HG02981 (cell line): ENCODE results near the gene APC.

ENCODE experiments used
- ATAC-seq: cut with Tn5 transposase; IDR thresholded peaks from one replicate; pipeline ENCODE4 v1.9.1; 2021; ENCODE audit warnings: mild to moderate bottlenecking, moderate library complexity; ENCODE audit not compliant: unreplicated experiment

The APC gene

DNA sequence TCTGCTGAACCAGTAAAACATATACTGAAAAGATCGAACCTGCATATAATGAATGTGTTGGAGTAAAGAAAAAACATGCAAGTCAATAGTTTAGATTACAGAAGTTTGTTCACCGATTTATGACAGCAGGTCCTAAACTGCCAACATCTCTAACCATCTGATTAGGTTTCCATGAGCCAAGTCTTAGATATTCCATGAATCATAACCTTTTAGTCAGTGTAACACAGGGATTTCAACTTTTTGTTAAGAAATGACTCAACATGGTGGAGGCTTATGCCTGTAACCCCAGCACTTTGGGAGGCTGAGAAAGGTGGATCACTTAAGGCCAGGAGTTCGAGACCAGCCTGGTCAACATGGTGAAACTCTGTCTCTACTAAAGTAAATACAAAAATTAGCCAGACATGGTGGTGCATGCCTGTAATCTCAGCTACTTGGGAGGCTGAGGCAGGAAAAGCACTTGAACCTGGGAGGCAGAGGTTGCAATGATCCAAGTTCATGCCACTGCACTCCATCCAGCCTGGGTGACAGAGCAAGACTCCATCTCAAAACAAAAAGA is 38.7 kb downstream of the APC start:
- no peak for ATAC-seq

DNA sequence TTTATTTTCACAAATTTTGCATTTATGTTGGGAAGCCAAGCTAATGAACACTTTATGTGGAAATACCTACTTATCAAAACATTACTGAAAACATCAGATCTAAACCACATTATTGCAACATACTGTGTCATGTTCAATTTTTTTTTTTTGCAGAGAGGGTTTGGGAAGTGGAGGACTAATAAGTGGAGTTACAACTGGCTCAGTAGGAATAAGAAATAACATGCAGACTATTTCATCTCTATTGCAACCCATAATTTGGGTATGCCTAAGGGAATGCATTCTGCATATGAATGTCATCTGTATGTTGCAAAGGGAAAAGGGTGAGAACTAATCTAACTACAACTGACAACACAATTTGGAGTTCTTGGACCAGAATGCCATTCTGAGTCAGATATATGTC is 41.8 kb downstream of the APC start:
- ATAC-seq: no peak

DNA sequence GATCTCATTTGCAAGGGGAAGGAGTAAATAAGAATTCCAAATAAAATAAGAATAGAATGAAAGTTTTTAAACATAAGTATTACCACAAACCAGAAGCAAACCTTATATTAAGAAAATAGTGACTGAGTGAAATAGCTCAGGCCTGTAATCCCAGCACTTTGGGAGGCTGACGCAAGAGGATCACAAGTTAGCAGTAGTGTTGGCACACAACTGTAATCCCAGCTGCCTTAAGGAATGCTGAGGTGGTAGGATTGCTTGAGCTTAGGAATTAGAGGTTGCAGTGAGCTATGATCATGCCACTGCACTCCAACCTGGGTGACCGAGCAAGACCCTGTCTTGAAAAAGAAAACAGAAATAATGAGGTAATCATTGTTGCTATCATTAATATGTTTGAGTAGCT is 47.0 kb downstream of the APC start:
- ATAC-seq: no peak

DNA sequence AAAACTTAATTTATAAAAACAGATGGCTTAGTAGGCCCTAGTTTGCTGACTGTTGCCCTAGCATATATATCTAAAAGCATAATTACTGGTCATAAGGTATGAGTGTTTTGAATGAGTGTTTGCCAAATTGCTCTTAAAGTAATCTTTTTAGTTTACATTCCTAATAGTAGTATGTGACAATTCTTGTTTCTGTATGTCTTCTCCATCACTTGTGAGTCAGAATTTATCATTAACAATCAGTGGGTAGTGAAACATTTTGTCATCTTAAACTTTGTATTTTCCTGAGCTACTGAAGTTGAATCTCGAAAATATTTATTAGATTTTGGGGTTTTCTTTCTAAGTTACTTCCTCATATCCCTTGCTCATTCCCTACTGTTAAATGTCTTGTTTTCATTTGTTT is 49.6 kb downstream of the APC start:
- no peak for ATAC-seq

DNA sequence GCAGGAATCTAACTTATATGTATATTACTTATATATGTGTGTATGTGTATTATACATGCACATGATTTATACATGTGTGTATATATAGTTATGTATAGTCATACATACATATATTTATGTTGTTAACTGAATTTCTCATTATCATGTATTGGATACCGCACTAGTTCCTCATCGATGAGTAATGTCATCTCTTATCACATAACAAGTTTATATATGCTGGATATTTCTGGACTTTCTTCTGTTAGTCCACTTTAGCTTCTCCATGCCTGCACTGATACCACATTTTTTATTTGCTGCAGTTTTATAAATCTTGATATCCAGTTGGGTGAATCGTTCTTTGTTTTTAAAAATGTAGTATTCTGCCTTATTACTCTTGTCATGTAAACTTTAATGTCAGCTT is 50.2 kb downstream of the APC start:
- ATAC-seq: no peak

DNA sequence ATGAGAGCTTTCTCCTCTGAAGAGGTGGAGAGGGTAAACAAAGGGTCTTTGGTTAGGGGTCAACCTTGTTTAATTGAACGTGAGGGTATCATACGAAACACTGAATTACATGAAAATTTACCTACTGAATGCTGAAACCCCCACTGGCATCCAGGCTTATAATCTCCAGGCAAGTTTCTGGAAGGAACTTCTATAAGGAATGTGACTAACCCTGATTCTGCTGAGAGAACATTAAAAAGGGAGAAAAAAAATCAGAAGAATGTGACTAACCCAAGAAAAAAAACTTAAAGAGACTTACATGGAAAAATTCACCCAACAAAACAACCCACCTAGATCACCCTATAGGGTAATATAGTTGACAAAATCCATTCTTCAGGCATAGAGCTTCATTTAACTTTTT is 55.5 kb downstream of the APC start:
- ATAC-seq: no peak

DNA sequence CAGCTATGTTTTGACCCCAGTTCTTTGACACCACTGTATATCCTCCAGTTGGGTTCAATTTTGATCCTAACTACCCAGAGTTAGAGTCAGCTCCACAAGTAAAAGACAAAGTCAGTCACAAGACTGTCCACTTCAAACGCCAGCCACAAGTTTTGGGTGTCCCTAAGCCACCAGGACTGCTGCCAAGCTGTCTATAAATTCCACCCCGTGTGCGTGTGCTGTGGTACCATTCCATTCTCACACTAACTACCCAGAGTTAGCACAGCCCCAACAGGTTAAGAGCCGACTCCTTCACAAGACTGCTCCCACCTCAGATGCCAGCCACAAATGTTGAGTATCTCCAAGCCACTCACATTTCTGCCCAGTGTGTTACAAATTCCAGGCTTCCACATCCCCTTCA is 56.7 kb downstream of the APC start:
- ATAC-seq: no peak

DNA sequence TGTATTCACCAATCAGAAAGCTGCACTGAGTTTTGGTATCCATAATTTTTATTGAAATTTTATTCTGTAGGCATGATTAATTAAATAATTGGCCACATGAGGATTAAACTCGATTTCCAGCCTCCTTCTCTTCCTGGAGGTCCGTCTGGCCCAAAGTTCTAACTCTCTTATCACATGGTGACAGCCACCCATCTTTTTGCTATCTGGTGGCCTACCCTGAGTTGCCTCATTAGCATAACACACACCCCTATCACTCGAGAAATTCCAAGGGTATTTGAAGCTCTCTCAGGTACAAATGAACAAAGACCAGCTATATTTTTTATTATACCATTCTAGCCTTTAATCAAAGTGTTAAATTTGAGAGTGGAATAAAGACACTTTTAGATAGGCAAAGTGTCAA is 57.7 kb downstream of the APC start:
- ATAC-seq: no peak

DNA sequence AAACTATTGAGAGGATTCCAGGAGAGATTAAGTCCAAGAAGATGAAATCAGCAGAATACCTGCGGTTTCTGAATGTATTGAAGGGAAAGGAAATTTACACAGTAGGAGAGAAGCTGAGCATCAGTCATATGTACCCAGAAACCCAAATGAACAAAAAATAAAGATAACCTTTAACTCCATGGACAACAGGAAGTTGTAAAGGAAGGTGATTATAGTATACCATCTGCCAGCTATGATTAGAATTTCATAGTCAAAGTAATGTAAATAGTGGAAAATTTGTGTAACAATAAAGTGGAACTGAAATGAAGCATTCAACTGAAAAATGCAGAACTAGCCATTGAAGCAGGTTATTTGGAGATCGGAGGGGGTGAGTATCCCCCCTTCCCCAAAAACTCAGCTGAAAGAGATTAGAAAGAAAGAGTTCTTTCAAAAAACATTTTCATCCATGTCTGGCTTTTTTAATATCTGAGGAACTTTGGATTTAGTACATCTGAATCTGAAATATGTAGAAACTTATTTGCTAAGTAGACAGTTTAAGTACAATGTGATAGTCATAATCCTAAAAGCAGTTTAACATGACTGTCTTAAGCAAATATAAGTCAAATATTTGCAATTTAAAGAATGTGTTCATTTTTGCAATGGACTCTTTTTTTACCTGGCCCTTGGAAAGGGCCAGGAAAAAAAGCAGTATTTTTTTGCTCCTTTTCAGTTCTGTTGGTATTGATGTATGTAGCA is 58.4 kb downstream of the APC start:
- ATAC-seq: no peak

DNA sequence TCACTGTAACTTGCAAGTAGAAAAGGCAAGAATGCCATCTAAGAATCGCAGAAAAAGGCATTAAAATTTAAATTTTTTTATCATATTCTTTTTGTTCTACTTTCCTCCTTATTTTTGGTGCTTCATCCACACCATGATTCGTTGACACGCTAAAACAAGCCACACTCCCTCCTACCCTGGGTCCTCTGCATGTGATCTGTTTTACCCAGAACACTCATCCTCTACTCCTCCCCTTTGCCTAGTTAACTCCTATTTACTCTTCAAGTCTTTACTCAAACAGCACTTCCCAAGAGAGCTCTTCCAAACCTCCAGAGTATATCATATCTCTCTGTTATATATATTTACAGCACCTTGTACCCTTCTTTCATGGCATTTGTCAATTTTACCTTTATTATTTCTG is 62.0 kb downstream of the APC start:
- no peak for ATAC-seq

DNA sequence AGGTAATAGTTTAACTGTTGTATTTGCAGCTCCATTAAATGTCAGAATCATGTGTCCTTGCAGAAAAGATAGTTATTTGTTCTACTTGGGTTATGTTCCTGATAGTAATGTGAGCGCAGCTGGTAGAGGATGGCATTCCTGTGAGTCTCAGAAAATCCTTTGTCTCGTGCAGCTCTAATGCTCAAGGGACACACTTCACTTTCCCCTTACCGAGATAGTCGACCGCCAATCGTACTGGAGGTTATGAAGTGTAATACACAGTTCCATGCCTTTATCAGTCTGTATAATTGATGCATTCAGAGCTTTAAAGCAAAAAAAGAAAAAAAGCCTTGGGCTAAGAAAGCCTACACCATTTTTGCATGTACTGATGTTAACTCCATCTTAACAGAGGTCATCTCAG is 63.2 kb downstream of the APC start:
- no peak for ATAC-seq

DNA sequence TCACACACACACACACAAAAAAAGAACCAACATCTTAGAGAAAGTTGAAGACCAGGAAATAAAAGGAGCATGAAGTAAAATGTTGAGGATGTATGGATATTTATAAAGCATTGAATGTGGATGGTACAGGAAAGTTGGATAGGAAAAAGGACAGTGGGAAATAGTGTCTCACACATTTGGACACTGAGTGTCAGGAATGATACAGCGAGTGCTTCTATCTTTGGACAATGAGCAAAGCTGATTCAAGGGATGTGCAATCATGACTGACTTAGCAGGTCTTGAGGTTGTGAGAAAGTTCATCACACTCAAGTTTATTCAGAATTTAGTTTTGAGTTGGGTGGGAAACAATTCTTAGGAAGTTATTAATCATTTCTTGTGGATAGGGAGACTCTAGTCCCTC is 73.3 kb downstream of the APC start:
- ATAC-seq: no peak

DNA sequence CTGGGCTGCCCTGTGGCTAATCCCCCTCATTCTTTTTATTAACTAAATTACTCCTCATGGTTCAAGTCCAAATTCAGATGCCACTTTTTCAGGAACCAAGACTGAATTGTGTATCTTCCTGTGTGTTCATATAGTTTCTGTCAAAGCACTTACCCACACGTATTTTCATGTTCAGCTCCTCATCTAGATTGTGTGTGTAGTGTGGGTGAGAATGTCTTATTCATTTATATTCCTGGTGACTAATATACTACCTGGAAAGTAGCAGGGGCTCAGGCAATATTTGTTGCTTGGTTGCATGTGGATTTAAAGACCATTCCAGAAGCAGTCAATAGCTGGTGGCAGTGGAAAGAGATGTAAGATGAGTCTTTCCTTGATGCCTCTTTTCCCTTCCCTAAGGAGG is 74.9 kb downstream of the APC start:
- ATAC-seq: no peak

DNA sequence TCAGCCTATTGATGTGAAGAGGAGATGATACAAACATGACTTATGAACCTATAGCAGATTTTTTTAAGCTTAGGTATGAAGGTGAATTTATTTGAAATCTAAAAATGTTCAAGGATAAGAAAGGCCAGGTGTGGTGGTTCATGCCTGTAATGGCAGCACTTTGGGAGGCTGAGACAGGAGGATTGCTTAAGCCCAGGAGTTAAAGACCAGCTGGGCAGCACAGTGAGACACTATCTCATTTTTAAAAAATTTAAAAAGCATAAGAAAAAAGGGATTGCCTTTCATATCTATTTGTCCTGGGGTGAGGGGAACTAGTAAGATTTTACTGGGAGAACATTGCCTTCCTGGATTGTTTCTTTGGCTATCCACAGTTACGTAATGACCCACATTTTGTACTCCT is 82.6 kb downstream of the APC start:
- no peak for ATAC-seq

DNA sequence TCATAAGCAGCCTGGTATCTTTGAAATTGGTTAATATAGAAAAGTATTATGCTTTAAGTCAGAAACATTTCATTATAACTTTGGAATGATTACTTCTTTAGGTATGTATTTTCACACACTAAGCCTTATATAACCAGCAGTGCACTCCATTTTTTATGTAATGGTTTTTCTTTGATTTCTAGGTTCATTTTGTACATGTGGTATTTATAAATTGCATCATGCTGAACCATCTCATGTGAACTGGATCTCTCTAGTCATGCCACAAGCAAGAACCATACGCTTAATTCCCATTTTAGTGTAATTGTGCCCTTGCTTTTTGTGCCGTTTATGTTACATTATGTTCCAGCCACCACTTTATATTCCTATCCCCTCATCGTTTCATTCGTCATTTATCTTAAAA is 84.8 kb downstream of the APC start:
- no peak for ATAC-seq

DNA sequence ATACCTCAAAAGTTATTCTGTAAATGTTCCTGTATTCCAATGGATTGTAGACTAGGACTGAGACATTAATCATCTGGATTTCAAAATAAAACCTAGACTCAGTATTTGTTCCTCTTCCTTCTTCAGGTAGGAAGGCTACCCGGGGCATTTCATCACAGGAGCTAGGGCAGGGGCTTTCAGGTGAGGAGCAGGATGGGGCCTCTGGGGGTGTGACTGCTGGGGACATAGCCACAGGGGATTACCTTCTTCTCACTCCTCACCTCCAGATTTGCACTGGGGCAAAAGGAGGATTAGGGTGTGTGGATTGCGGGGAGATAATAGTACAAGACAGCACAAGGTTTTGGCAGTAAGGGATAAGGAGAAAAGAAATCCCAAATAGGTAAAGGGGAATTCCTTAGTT is 85.5 kb downstream of the APC start:
- no peak for ATAC-seq

DNA sequence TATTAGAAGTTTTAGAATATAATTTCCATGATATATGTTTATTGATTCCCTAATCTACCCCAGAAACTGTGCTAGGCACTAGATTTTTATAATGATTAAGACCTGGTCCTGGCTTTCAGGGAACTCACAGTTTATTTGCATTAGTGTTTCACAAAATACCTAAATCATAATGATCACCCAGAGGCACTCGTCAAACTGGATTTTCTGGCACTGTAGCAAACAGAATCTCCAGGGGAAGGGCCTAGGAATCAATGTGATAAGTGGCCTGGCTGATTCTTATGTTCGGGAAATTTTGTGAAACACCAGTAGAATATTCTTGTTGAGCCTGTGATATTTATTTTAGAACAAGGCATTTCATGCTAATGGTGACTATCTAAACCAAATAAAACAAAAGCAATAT is 86.0 kb downstream of the APC start:
- ATAC-seq: no peak

DNA sequence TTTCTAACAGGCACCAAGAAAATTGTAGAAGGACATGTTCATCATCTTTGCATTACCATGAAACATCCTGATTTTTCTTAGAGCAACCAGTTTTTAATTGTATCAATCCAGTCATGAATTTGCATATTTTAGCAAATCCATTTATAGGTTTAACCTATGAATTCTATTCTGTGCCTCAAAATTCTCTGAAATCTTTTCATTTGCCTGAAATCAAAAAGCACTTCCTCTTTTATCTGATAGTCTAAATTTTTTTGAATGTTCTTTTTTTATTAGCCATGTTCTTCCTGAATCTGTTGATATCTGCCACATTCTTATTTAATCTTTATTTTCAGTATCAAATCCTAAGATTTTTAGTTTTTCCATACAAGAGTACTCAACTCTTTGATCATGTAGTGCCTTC is 86.5 kb downstream of the APC start:
- ATAC-seq: no peak

DNA sequence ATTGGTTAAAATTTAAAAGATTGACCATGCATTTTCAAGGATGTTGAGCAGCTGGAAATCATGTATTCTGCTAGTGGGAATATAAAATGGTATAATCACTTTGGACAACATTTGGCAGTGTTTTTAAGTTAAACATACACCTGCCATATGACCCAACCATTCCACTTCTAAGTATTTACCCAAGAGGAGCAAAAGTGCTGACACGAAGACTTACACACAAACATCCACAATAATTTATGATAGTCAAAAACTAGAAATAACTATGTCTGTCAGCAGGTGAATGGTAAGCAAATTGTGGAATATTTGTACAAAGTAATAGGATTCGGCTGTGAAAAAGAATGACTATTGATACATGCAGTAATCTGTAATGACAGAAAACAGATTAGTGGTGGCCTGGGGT is 92.7 kb downstream of the APC start:
- ATAC-seq: no peak

DNA sequence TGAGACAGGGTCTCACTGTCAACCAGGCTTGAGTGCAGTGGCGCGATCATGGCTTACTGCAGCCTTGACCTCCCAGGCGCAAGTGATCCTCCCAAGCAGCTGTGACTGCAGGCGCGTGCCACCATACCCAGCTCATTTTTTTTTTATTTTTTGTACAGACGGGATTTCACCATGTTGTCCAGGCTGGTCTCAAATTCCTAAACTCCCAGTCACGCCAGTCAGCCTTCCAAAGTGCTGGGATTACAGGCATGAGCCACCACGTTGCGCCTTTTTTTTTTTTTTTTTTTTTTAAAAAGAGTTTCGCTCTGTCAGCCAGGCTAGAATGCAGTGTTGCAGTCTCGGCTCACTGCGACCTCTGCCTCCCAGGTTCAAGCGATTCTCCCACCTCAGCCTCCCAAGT is 96.3 kb downstream of the APC start:
- no peak for ATAC-seq

DNA sequence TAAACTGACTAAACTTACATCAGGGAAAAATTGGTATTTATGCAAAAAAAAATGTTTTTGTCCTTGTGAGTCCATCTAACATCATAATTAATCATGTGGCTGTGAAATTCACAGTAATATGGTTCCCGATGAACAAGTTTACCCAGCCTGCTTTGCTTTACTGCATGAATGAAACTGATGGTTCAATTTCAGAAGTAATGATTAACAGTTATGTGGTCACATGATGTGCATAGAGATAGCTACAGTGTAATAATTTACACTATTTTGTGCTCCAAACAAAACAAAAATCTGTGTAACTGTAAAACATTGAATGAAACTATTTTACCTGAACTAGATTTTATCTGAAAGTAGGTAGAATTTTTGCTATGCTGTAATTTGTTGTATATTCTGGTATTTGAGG is 106.8 kb downstream of the APC start:
- ATAC-seq: no peak

DNA sequence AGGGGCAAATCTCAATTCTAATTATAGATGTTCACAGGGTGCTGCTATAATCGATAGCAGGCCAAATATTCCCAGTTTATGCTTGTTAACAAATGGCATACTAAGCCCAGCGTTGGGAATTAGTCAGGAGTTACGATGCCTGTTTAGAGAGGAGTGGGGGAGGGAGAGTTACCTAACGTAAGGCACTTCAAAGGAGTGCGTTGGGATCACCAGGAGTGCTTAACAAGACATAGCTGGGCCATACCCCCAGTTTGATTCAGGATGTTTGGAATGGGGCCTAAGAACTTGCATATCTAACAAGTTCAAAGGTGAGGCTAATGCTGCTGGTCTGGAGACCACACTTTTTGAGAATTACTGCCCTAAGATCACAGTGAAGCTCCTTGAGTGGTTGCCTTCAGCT is 108.9 kb downstream of the APC start:
- no peak for ATAC-seq

DNA sequence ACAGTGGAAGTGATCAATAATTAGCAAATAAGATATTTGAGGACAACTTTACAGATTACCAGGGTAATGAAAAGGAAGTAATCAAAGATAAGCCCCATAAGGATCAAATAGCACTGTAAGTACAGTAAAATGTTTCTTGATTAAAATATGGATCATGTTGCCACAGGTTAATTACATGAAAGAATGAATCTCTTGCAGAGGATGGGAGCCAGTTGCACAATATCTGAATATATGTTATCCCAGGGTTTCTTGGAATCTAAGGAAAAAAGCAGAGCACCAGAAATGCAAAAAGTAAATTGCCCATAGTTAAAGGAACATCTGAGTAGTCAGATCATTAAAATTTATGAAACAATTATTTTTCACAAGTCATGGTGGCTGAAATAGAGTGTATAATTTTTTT is 109.6 kb downstream of the APC start:
- ATAC-seq: no peak
